Keratinocyte (primary cell): ENCODE data around the gene CHERP. TPM values are rescaled to one million over a fixed set of nuclear protein-coding genes. Genes with fewer than 3 reads are reported as not detected.

Source experiments
- DNase-seq: peaks from one replicate; pipeline ENCODE4 v3.0.0-alpha.2; 2011; ENCODE audit warnings: low read depth, missing footprints, low spot score
- FAIRE-seq: peaks from 2 replicates; lab custom pipeline; 2011; peaks lifted over from hg19 to GRCh38; lab: Jason Lieb, UNC
- H2AFZ ChIP-seq: 2 replicates; pipeline ENCODE4 v1.6.0; 2012; ENCODE audit warnings: low read length, control low read depth, inconsistent platforms; ENCODE audit not compliant: control insufficient read depth
- H3K27ac ChIP-seq: 2 replicates; pipeline ENCODE4 v1.5.1; 2011; ENCODE audit warnings: low read length; ENCODE audit not compliant: control insufficient read depth, insufficient read depth
- H3K27me3 ChIP-seq: 3 replicates; pipeline ENCODE4 v1.6.0; 2011; ENCODE audit warnings: low read length; ENCODE audit not compliant: control insufficient read depth, insufficient read depth; ENCODE audit errors: extremely low read depth
- H3K36me3 ChIP-seq, 2 experiments: 2 replicates in 1 of 2; 3 replicates in 1 of 2; pipeline ENCODE4 v1.5.1; 2011; ENCODE audit warnings: low read length in 2 of 2, mild to moderate bottlenecking in 1 of 2; ENCODE audit not compliant: control insufficient read depth in 2 of 2, insufficient read depth in 2 of 2; ENCODE audit errors: extremely low read depth in 1 of 2
- H3K4me1 ChIP-seq: 3 replicates; pipeline ENCODE4 v1.5.1; 2011; ENCODE audit warnings: low read length; ENCODE audit not compliant: control insufficient read depth, insufficient read depth; ENCODE audit errors: extremely low read depth
- H3K4me2 ChIP-seq: 3 replicates; pipeline ENCODE4 v1.6.0; 2011; ENCODE audit warnings: low read depth, low read length; ENCODE audit not compliant: control insufficient read depth, insufficient read depth; ENCODE audit errors: extremely low read depth
- H3K4me3 ChIP-seq, 3 experiments: fragments of 200-600 bp in 1 of 3; sonication (generic) in 1 of 3; 2 replicates in 2 of 3; 3 replicates in 1 of 3; pipeline ENCODE4 v1.5.1; 2011 to 2016; ENCODE audit warnings: low read length in 3 of 3, mild to moderate bottlenecking in 3 of 3, control low read depth in 2 of 3, inconsistent platforms in 1 of 3, low read depth in 1 of 3, mixed read lengths in 1 of 3, mixed run types in 1 of 3, moderate library complexity in 1 of 3; ENCODE audit not compliant: control insufficient read depth in 2 of 3, insufficient read depth in 2 of 3; ENCODE audit errors: extremely low read depth in 1 of 3
- H3K79me2 ChIP-seq: 2 replicates; pipeline ENCODE4 v1.6.0; 2012; ENCODE audit warnings: low read length; ENCODE audit not compliant: control insufficient read depth, insufficient read depth
- H3K9ac ChIP-seq: 3 replicates; pipeline ENCODE4 v1.6.0; 2011; ENCODE audit warnings: low read length; ENCODE audit not compliant: control insufficient read depth, insufficient read depth; ENCODE audit errors: extremely low read depth
- H3K9me1 ChIP-seq: 3 replicates; pipeline ENCODE4 v1.6.0; 2011; ENCODE audit warnings: low read length; ENCODE audit not compliant: control insufficient read depth, insufficient read depth; ENCODE audit errors: extremely low read depth
- H3K9me3 ChIP-seq: 2 replicates; pipeline ENCODE4 v1.5.1; 2012; ENCODE audit warnings: low read depth, low read length; ENCODE audit not compliant: control insufficient read depth
- H4K20me1 ChIP-seq: 3 replicates; pipeline ENCODE4 v1.6.0; 2011; ENCODE audit warnings: low read length; ENCODE audit not compliant: control insufficient read depth, insufficient read depth; ENCODE audit errors: extremely low read depth
- EZH2 ChIP-seq: IDR thresholded peaks from one replicate; pipeline ENCODE4 v1.6.1; 2012; ENCODE audit warnings: inconsistent platforms, mild to moderate bottlenecking, low read length, moderate library complexity
- dilution Hi-C: fragments of 300-500 bp; cut with MboI; formaldehyde crosslinking; loops from one replicate; pipeline ENCODE4 v1.7.0; 2020; ENCODE audit warnings: low sequenced_read_pairs; ENCODE audit not compliant: extremely low pct_ligation_motif_present
- polyA plus RNA-seq, 5 experiments: library from polyadenylated mRNA; depleted of rRNA in 3 of 5; stranded (reverse) in 3 of 5; stranded (forward) in 1 of 5; unstranded in 1 of 5; fragments of >200 nt; gene quantifications; 1 replicate in 1 of 5; 2 replicates in 3 of 5; 3 replicates in 1 of 5; pipeline versions ENCODE4 v1.2.1 to v1.2.3, GENCODE V29; 2011 to 2012; ENCODE audit warnings: missing spikeins in 2 of 5, low read depth in 1 of 5, low replicate concordance in 1 of 5
- TF ChIP-seq, protein P1 (sequence below), 3 experiments: IDR thresholded peaks in 1 of 3; conservative IDR thresholded peaks in 1 of 3; optimal IDR thresholded peaks in 1 of 3; 2 replicates in 2 of 3; 3 replicates in 1 of 3; pipeline versions ENCODE3 to v1.5.1; 2011; ENCODE audit warnings: low read length in 3 of 3, mild to moderate bottlenecking in 3 of 3, moderate library complexity in 2 of 3, control low read depth in 1 of 3, inconsistent platforms in 1 of 3; ENCODE audit not compliant: insufficient read depth in 2 of 3; ENCODE audit errors: extremely low read depth in 1 of 3

Gene CHERP
- polyA plus RNA-seq, 1 donor (not counting 4 experiments of a cell fraction or from before 2014, with no cell fraction given) = 3.6 TPM

DNA sequence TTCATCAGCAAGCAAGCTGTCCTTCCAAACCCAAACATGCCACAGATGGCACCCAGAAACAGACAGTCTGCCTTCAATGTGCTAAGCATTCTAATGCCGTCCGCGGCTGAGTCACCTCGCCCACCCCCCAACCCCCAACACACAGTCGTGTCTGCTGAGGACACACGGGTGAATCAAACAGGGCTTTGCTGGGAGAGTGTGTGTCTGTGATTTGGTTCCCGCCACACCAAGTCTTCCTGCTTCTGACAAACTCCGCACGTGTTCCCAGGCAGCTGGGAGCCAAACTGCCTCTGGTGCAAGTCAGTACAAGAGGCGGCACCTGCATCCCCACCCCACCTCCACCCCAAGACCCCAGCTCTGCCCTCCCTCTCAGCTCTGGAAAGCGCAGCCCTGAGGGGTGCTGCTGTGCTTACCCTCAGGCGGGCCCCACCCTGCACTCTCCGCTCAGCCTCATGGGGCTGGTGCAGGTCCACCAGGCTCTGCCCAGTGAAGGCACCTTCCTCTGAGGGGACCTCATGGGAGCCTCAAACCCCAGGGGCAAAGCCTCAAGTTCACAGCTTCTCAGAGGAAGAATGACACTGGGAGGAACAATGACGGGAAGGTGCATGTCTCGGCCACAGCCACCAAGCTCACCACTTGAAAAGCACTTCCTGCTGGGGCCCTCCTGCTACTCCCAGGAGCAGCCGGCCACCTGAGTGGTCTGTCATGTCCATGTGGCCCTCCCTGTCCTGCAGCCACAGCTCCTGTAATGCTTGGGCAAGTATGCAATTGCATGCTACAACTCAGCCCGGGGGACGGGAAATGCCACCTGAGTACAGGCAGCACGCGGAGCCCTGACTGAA, 45.0 kb upstream of the CHERP start:
- FAIRE-seq = no peak
- Histone ChIP-seq H3K27ac (peak overlapping the region; percentile 83), H3K4me2 (peak overlapping the region; percentile 80), H2AFZ (no peak overlapping the region), H3K4me1 (peaks cover 58% of the 10 kb centered on the region), H3K9me1 (peaks cover 29% of the 10 kb centered on the region), H3K9me3 (no peaks in the 10 kb centered on the region), H3K27me3 (no peaks in the 10 kb centered on the region), H3K36me3 (peaks cover 0 to 9% of the 10 kb centered on the region in 2 experiments), H3K79me2 (peaks cover 92% of the 10 kb centered on the region), H3K4me3 (peak overlapping the region in 2 of 3 experiments; percentile 43 to 58), H3K9ac (peak overlapping the region; percentile 60), H4K20me1 (peaks cover 25% of the 10 kb centered on the region)
- DNase-seq = peak; percentile 44
- dilution Hi-C loops = no loop called here
- TF ChIP-seq, protein P1, sequence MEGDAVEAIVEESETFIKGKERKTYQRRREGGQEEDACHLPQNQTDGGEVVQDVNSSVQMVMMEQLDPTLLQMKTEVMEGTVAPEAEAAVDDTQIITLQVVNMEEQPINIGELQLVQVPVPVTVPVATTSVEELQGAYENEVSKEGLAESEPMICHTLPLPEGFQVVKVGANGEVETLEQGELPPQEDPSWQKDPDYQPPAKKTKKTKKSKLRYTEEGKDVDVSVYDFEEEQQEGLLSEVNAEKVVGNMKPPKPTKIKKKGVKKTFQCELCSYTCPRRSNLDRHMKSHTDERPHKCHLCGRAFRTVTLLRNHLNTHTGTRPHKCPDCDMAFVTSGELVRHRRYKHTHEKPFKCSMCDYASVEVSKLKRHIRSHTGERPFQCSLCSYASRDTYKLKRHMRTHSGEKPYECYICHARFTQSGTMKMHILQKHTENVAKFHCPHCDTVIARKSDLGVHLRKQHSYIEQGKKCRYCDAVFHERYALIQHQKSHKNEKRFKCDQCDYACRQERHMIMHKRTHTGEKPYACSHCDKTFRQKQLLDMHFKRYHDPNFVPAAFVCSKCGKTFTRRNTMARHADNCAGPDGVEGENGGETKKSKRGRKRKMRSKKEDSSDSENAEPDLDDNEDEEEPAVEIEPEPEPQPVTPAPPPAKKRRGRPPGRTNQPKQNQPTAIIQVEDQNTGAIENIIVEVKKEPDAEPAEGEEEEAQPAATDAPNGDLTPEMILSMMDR (optimal IDR thresholded peaks at IDR 0.05 in 1 of 3, IDR thresholded peaks at IDR 0.05 in 1 of 3, conservative IDR thresholded peaks at IDR 0.05 in 1 of 3; ENCODE audit: extremely low read depth in 1 of 3, insufficient read depth in 2 of 3, low read length in 3 of 3) = no peak
- TF ChIP-seq EZH2 = no peak

DNA sequence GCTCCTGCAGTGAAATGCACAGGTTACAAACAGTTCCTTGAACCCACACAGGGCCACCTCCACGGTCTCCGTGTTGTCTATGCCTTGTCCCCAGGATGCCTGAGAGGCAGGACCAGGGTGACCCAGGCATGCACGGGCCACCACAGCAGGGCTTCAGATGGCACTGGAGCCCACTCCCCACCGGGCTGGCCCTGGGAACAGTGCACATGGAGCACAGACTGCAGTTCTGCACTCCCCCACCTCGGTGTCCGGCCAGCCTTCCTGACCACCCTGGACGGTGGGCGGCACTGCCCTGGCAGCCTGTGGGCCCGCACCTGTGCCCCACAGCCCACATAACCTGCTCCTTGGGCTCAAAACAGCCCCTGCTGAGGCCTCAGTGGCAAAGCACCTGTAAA, 44.2 kb upstream of the CHERP start:
- peaks cover 92% of the 10 kb centered on the region for H3K79me2 ChIP-seq
- H3K9me1 ChIP-seq = peaks cover 29% of the 10 kb centered on the region
- H3K4me1 ChIP-seq = peaks cover 56% of the 10 kb centered on the region
- peaks cover 0 to 9% of the 10 kb centered on the region in 2 experiments for H3K36me3 ChIP-seq
- H3K9ac ChIP-seq = peak overlapping the region; percentile 60
- H3K27ac ChIP-seq = peak overlapping the region; percentile 83
- no peak overlapping the region for H2AFZ ChIP-seq
- no peaks in the 10 kb centered on the region for H3K27me3 ChIP-seq
- dilution Hi-C loops = no loop called here
- peaks cover 17% of the 10 kb centered on the region for H4K20me1 ChIP-seq
- peak overlapping the region; percentile 80 for H3K4me2 ChIP-seq
- no peaks in the 10 kb centered on the region for H3K9me3 ChIP-seq
- TF ChIP-seq EZH2 = no peak
- TF ChIP-seq, protein P1 (optimal IDR thresholded peaks at IDR 0.05 in 1 of 3, IDR thresholded peaks at IDR 0.05 in 1 of 3, conservative IDR thresholded peaks at IDR 0.05 in 1 of 3; ENCODE audit: extremely low read depth in 1 of 3, insufficient read depth in 2 of 3, low read length in 3 of 3) = no peak
- FAIRE-seq (no peak), DNase-seq (no peak)
- no peak overlapping the region for H3K4me3 ChIP-seq
